ENCODE results near the gene USP8. TPM values are rescaled to one million over a fixed set of nuclear protein-coding genes. Genes with fewer than 3 reads are reported as not detected.
"Not testable (repeated sequence)": the region's sequence is repeated elsewhere in the genome, so short reads cannot be mapped to it uniquely, and the experiment has no call there.

Gene USP8
- total and polyA plus RNA-seq, 2 of the 4 experiments (the other 2 are of a cell fraction) = 25.4 to 52.2 TPM

GRCh38 chr15:50378776-50379175, 45.4 kb upstream of the USP8 start:
- Histone ChIP-seq H3K9me3 (ENCODE audit: control insufficient read depth, insufficient read depth, low read length) (no peaks in the 10 kb centered on the region), H2AFZ (replicated peaks; ENCODE audit: low read length, poor library complexity) (no peak overlapping the region), H3K27ac (ENCODE audit: insufficient read depth, low read length) (no peak overlapping the region), H2BK120ac (ENCODE audit: low read depth, low read length) (no peak overlapping the region), H3K23ac (ENCODE audit: low read depth, low read length) (no peak overlapping the region), H4K8ac (ENCODE audit: low read depth in 2 of 2, low read length in 2 of 2) (no peak overlapping the region), H3K4me2 (ENCODE audit: low read depth, low read length) (no peak overlapping the region), H4K5ac (ENCODE audit: low read depth, low read length) (no peak overlapping the region), H2BK15ac (ENCODE audit: low read depth, low read length) (no peak overlapping the region), H2AK9ac (replicated peaks; ENCODE audit: low read depth, low read length, poor library complexity) (no peak overlapping the region), H3K27me3 (ENCODE audit: control insufficient read depth, insufficient read depth, low read length) (no peaks in the 10 kb centered on the region), H3K36me3 (ENCODE audit: control insufficient read depth, insufficient read depth, low read length) (no peaks in the 10 kb centered on the region), H4K20me1 (ENCODE audit: insufficient read depth, low read length) (no peaks in the 10 kb centered on the region), H3K14ac (replicated peaks; ENCODE audit: low read depth, low read length) (no peak overlapping the region), H3K79me1 (ENCODE audit: low read depth in 1 of 2, low read length in 2 of 2) (no peaks in the 10 kb centered on the region), H2BK5ac (ENCODE audit: low read depth, low read length, poor library complexity, severe bottlenecking) (no peak overlapping the region), H3K9me1 (ENCODE audit: insufficient read depth, low read length) (no peaks in the 10 kb centered on the region), H2BK20ac (ENCODE audit: low read depth, low read length) (no peak overlapping the region), H3K4me1 (ENCODE audit: control insufficient read depth, insufficient read depth, low read length) (no peaks in the 10 kb centered on the region), H3K4ac (ENCODE audit: low read depth, low read length) (no peak overlapping the region), H3K56ac (ENCODE audit: extremely low read depth, insufficient read depth, low read length) (no peak overlapping the region), H4K91ac (ENCODE audit: insufficient read depth, low read depth, low read length) (no peak overlapping the region), H2AK5ac (ENCODE audit: low read depth, low read length) (no peak overlapping the region), H3K9ac (ENCODE audit: low read depth, low read length) (no peak overlapping the region), H3K18ac (ENCODE audit: low read depth, low read length) (no peak overlapping the region), H3K4me3 (ENCODE audit: insufficient read depth, low read depth, low read length) (no peak overlapping the region)
- ChIA-PET POLR2A (ENCODE audit: unreplicated experiment) (no interaction called here), CTCF (no interaction called here)
- intact Hi-C loops (cut with micrococcal nuclease) (no loop called here), dilution Hi-C loops (cut with HindIII; ENCODE audit: low sequenced_read_pairs, unreplicated experiment) (no loop called here), in situ Hi-C loops (cut with MboI; ENCODE audit: low sequenced_read_pairs) (no loop called here)
- no CpG with 5 or more reads among the region's 1 CpG for WGBS, 2 experiments (ENCODE audit: extremely low coverage in 2 of 2, insufficient read length in 1 of 2)
- DNase-seq = no peak
- TF ChIP-seq RCOR1 (IDR thresholded peaks at IDR 0.05; ENCODE audit: insufficient replicate concordance, low read length) (no peak), MAFK (IDR thresholded peaks at IDR 0.05; ENCODE audit: low read depth, low read length) (no peak), SMC3 (IDR thresholded peaks at IDR 0.05; ENCODE audit: low read depth, low read length) (no peak), USF2 (IDR thresholded peaks at IDR 0.05; ENCODE audit: low read depth, low read length) (no peak)
- BruUV-seq (replicated peaks) = no TSS peak
- no peak for ATAC-seq (ENCODE audit: low read depth)

GRCh38 chr15:50379413-50379812, 44.8 kb upstream of the USP8 start:
- H3K4ac ChIP-seq (ENCODE audit: low read depth, low read length); CTCF ChIA-PET; POLR2A ChIA-PET (ENCODE audit: unreplicated experiment); H3K9ac ChIP-seq (ENCODE audit: low read depth, low read length); H3K4me1 ChIP-seq (ENCODE audit: control insufficient read depth, insufficient read depth, low read length); H2AFZ ChIP-seq (replicated peaks; ENCODE audit: low read length, poor library complexity); H2BK20ac ChIP-seq (ENCODE audit: low read depth, low read length); H3K23ac ChIP-seq (ENCODE audit: low read depth, low read length); ATAC-seq (ENCODE audit: low read depth); H4K5ac ChIP-seq (ENCODE audit: low read depth, low read length); H3K27me3 ChIP-seq (ENCODE audit: control insufficient read depth, insufficient read depth, low read length); dilution Hi-C loops (cut with HindIII; ENCODE audit: low sequenced_read_pairs, unreplicated experiment); H3K14ac ChIP-seq (replicated peaks; ENCODE audit: low read depth, low read length); H3K9me3 ChIP-seq (ENCODE audit: control insufficient read depth, insufficient read depth, low read length); H2BK5ac ChIP-seq (ENCODE audit: low read depth, low read length, poor library complexity, severe bottlenecking); H3K36me3 ChIP-seq (ENCODE audit: control insufficient read depth, insufficient read depth, low read length); intact Hi-C loops (cut with micrococcal nuclease); H3K56ac ChIP-seq (ENCODE audit: extremely low read depth, insufficient read depth, low read length); H2BK120ac ChIP-seq (ENCODE audit: low read depth, low read length); H3K27ac ChIP-seq (ENCODE audit: insufficient read depth, low read length); H4K20me1 ChIP-seq (ENCODE audit: insufficient read depth, low read length); H3K4me2 ChIP-seq (ENCODE audit: low read depth, low read length); H4K8ac ChIP-seq (ENCODE audit: low read depth in 2 of 2, low read length in 2 of 2); H3K79me1 ChIP-seq (ENCODE audit: low read depth in 1 of 2, low read length in 2 of 2); H2BK15ac ChIP-seq (ENCODE audit: low read depth, low read length); H3K9me1 ChIP-seq (ENCODE audit: insufficient read depth, low read length); H2AK5ac ChIP-seq (ENCODE audit: low read depth, low read length); in situ Hi-C loops (cut with MboI; ENCODE audit: low sequenced_read_pairs); DNase-seq; H3K4me3 ChIP-seq (ENCODE audit: insufficient read depth, low read depth, low read length); H3K18ac ChIP-seq (ENCODE audit: low read depth, low read length); H4K91ac ChIP-seq (ENCODE audit: insufficient read depth, low read depth, low read length); H2AK9ac ChIP-seq (replicated peaks; ENCODE audit: low read depth, low read length, poor library complexity); BruUV-seq (replicated peaks): not testable (repeated sequence)
- no CpG with 5 or more reads among the region's 7 CpGs for WGBS, 2 experiments (ENCODE audit: extremely low coverage in 2 of 2, insufficient read length in 1 of 2)
